Body of pancreas (tissue), 4 donors: ENCODE data around the gene PHAF1.

Experiments
- POLR2A ChIP-seq, 3 donors: fragments of 450-650 bp; IDR thresholded peaks; one replicate each; pipeline ENCODE4 v1.6.1; 2016; ENCODE audit warnings: antibody characterized with exemption in 3 of 3, mild to moderate bottlenecking in 2 of 3
- TF ChIP-seq, protein P1 (sequence below), 7 experiments: fragments of 450-650 bp in 4 of 7; fragments of 200-600 bp in 3 of 7; sonication (generic) in 3 of 7; IDR thresholded peaks; one replicate each; pipeline ENCODE4 v1.5.1; 2016 to 2019; ENCODE audit warnings: antibody characterized with exemption in 7 of 7

DNA sequence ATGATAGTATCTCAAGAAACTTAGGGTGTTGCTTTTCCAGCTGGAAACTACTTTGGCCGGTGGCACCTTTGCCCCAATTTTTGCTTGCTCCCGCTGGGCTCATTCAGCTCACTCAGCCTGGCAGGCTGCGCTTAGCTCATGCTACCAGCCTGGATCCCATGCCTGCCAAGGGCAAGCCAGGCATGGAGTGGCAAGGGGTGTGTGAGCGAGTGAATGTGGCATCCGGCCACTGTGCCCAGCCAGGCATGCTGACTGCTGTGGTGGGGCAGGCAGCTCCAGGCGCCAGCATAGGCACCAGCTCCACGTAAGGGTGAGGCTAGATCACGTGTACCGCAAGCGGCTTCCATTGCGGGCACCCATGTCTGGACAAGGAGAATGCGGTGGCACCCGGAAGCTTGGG, 31.6 kb downstream of the PHAF1 start:
- no peak for TF ChIP-seq POLR2A (IDR thresholded peaks at IDR 0.05)
- TF ChIP-seq, protein P1, sequence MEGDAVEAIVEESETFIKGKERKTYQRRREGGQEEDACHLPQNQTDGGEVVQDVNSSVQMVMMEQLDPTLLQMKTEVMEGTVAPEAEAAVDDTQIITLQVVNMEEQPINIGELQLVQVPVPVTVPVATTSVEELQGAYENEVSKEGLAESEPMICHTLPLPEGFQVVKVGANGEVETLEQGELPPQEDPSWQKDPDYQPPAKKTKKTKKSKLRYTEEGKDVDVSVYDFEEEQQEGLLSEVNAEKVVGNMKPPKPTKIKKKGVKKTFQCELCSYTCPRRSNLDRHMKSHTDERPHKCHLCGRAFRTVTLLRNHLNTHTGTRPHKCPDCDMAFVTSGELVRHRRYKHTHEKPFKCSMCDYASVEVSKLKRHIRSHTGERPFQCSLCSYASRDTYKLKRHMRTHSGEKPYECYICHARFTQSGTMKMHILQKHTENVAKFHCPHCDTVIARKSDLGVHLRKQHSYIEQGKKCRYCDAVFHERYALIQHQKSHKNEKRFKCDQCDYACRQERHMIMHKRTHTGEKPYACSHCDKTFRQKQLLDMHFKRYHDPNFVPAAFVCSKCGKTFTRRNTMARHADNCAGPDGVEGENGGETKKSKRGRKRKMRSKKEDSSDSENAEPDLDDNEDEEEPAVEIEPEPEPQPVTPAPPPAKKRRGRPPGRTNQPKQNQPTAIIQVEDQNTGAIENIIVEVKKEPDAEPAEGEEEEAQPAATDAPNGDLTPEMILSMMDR (IDR thresholded peaks at IDR 0.05) = no peak
